Glomerular endothelial cell (primary cell): ENCODE measurements around the gene ARL3. TPM values are rescaled to one million over a fixed set of nuclear protein-coding genes. Genes with fewer than 3 reads are reported as not detected.
A peak's percentile ranks its signal among the peaks of the same experiment; 100 is the strongest.
"Not testable (repeated sequence)": the region's sequence is repeated elsewhere in the genome, so short reads cannot be mapped to it uniquely, and the experiment has no call there.

Source experiments
- DNase-seq: peaks from one replicate; pipeline ENCODE4 v3.0.0-alpha.2; 2011; ENCODE audit warnings: low read depth, low spot score; ENCODE audit errors: extremely low read depth
- total RNA-seq: library from RNA; depleted of rRNA; stranded (reverse); fragments of >200 nt; gene quantifications from 2 replicates; pipeline ENCODE4 v1.2.3, GENCODE V29; 2015

ARL3 gene, protein sequence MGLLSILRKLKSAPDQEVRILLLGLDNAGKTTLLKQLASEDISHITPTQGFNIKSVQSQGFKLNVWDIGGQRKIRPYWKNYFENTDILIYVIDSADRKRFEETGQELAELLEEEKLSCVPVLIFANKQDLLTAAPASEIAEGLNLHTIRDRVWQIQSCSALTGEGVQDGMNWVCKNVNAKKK
- total RNA-seq = 6.4 and 7.4 TPM in 2 replicates

DNA sequence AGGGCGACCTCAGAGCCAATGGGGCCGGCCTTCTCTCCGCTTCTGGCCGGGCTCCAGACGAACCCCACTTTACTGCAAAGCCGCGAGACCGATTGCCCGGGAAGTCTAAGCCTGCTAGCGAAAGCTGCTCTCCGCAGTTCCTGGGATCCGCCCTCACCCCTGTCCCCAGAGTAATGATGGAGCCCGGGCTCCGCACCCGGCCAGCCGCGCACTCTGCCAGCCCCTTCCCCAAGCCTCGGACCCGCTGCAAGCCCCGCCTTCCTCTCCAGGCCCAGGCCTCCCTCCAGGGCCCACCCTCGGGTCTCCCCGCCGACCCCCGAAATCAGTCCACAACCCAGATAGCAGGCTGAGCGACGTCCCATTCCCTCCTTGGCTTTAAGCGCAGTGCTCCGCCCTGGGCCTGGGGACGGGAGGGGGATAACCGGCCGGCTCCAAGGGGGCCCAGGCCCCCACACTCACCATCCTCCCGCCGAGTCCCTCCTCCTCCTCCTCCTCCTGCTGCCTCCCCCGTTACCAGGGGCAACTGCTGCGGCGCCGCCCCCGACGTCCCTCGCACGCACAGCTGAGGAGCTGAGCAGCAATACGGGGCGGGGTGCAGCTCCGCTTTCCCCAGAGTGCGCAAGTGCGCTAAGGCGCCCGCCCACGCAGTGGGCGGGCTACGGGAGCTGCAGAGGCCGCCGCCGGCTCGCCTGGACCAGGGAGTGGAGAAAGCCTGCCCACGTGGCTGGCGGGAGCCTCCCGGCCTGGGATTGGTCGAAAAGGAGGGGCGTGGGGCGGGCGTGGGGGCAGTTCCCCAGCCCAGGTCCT is at the start of gene ARL3:
TSS of gene ARL3 (minus strand) at position 584 of the 807 bp plus-strand sequence. CDS start at position 462, 122 bp downstream.
- peak; percentile 70 for DNase-seq

GRCh38 chr10:102763037-102763607 is 48.9 kb upstream of the ARL3 start:
- DNase-seq = no peak

GRCh38 chr10:102762401-102763015 is 48.3 kb upstream of the ARL3 start:
- DNase-seq = no peak

GRCh38 chr10:102761981-102762380 is 47.8 kb upstream of the ARL3 start:
- no peak for DNase-seq

- DNase-seq = no peak
Observed at GRCh38 chr10:102759497-102760210, 45.5 kb upstream of the ARL3 start.

DNA sequence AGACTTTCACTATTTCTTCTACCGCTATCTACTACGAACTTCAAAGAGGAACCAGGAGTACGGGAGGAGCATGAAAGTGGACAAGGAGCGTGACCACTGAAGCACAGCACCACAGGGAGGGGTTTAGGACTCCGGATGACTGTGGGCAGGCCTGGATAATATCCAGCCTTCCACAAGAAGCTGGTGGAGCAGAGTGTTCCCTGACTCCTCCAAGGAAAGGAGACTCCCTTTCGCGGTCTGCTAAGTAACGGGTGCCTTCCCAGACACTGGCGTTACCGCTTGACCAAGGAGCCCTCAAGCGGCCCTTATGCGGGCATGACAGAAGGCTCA is 44.7 kb upstream of the ARL3 start:
- DNase-seq = not testable (repeated sequence)

GRCh38 chr10:102758240-102758932 is 44.2 kb upstream of the ARL3 start:
- DNase-seq = no peak

DNA sequence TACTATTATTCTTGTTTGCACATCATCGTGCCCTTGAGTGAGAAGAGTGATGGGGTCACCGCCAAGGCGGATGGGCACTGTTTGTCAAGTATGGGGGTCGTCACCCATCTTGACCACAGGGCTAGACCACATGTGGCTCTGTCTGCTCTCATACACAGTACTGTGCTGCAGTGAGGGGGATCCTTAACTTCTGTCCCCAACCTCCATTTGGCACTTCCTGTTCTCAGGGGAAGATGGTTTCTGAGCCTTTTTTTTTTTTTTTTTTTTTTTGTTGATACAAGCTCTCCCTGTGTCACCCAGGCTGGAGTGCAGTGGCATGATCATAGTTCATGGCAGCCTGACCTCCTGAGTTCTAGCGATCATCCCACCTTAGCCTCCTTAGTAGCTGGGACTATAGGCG is 43.1 kb upstream of the ARL3 start:
- DNase-seq = no peak

GRCh38 chr10:102753718-102754117 is 39.5 kb upstream of the ARL3 start:
- no peak for DNase-seq

GRCh38 chr10:102752934-102753664 is 38.9 kb upstream of the ARL3 start:
- DNase-seq = no peak

GRCh38 chr10:102752266-102752930 is 38.2 kb upstream of the ARL3 start:
- no peak for DNase-seq

GRCh38 chr10:102745157-102745556 is 31.0 kb upstream of the ARL3 start:
- DNase-seq = no peak

GRCh38 chr10:102744374-102745051 is 30.3 kb upstream of the ARL3 start:
- DNase-seq = no peak

DNA sequence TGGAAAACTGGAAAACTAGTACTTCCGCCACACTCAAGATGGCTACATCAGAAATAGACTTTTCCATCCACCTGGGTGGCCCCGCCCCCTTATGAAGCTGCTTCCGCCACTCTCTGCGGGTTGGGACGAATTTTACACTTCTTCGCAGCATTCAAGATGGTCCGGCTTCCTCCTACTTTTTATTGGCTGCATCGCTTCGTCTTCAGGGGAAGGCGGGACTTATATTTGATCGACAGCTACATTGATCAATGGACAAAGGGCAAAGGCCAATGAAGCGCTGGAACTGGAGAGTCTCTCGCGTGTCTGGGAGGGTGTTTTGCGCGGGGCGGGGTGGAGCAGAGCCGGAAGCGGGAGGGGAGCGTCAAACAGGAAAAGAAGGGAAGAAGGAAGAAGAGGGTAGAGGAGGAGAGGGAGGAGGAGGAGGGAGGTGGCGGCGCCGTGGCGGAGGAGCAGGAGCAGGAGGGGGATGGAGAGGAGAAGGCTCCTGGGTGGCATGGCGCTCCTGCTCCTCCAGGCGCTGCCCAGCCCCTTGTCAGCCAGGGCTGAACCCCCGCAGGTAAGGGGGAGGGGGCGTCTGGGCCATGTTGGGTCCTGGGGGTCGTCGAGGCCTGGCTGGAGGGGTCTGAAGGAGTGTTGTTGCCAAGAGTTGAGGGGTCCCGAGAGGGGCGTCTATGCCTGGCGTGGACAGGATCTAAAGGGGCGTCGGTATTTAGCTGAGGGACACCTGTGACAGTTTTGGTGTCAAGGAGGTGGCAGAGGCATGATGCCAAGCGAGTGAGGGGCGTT is 29.6 kb upstream of the ARL3 start, which contains the start of gene WBP1L:
TSS of gene WBP1L (plus strand) at position 361 of the 786 bp plus-strand sequence. CDS start at position 467, 106 bp downstream.
- DNase-seq = peak; percentile 96

GRCh38 chr10:102743078-102743587 is 28.9 kb upstream of the ARL3 start:
- DNase-seq = no peak

GRCh38 chr10:102742313-102742712 is 28.1 kb upstream of the ARL3 start:
- DNase-seq = not testable (repeated sequence)

- no peak for DNase-seq
Observed at GRCh38 chr10:102741726-102742237, 27.6 kb upstream of the ARL3 start.
